GM23338 (cell line): ENCODE measurements around the gene TSPEAR. TPM values are rescaled to one million over a fixed set of nuclear protein-coding genes. Genes with fewer than 3 reads are reported as not detected.
A peak's percentile ranks its signal among the peaks of the same experiment; 100 is the strongest.

Source experiments
- ATAC-seq: fragments of 200-7000 bp; cut with Tn5 transposase; 3 replicates; pipeline ENCODE4 v1.9.1; 2020
- DNase-seq: peaks from one replicate; pipeline ENCODE4 v3.0.0-alpha.2; 2015; ENCODE audit warnings: low spot score
- H2AFZ ChIP-seq: fragments of 200-600 bp; sonication (generic); 2 replicates; pipeline ENCODE4 v1.8.0; 2016; ENCODE audit warnings: antibody characterized with exemption, mild to moderate bottlenecking, moderate library complexity
- H3F3A ChIP-seq: fragments of 200-600 bp; sonication (generic); replicated peaks from 2 replicates; pipeline ENCODE4 v1.8.0; 2017; ENCODE audit warnings: antibody characterized with exemption, mixed run types, low read depth
- H3K27ac ChIP-seq: fragments of 200-600 bp; sonication (generic); 2 replicates; pipeline ENCODE4 v1.6.1; 2016; ENCODE audit warnings: low read depth
- H3K27me3 ChIP-seq: fragments of 200-600 bp; sonication (generic); 2 replicates; pipeline ENCODE4 v1.8.0; 2016; ENCODE audit warnings: mild to moderate bottlenecking, mixed run types, moderate library complexity; ENCODE audit not compliant: insufficient read depth
- H3K36me3 ChIP-seq: fragments of 200-600 bp; sonication (generic); 2 replicates; pipeline ENCODE4 v1.8.0; 2016; ENCODE audit warnings: mild to moderate bottlenecking; ENCODE audit not compliant: insufficient read depth
- H3K4me1 ChIP-seq: fragments of 200-600 bp; sonication (generic); 2 replicates; pipeline ENCODE4 v1.8.0; 2016; ENCODE audit warnings: mild to moderate bottlenecking, moderate library complexity; ENCODE audit not compliant: insufficient read depth
- H3K4me2 ChIP-seq: fragments of 200-600 bp; sonication (generic); 2 replicates; pipeline ENCODE4 v1.7.1; 2017; ENCODE audit warnings: mixed run types
- H3K4me3 ChIP-seq: fragments of 200-600 bp; sonication (generic); 2 replicates; pipeline ENCODE4 v1.6.1; 2016; ENCODE audit warnings: mixed run types
- H3K79me2 ChIP-seq: fragments of 200-600 bp; sonication (generic); replicated peaks from 2 replicates; pipeline ENCODE4 v1.8.0; 2017; ENCODE audit warnings: mild to moderate bottlenecking; ENCODE audit not compliant: insufficient read depth
- H3K9me2 ChIP-seq: fragments of 200-600 bp; sonication (generic); 2 replicates; pipeline ENCODE4 v1.8.0; 2017; ENCODE audit not compliant: insufficient read depth
- H4K20me1 ChIP-seq: fragments of 200-600 bp; sonication (generic); replicated peaks from 2 replicates; pipeline ENCODE4 v1.8.0; 2017; ENCODE audit warnings: mild to moderate bottlenecking; ENCODE audit not compliant: insufficient read depth
- H3K27ac Mint-ChIP-seq: 2 replicates; pipeline ENCODE4 v1.8.0; 2020; ENCODE audit warnings: inconsistent platforms, mild to moderate bottlenecking, moderate library complexity, mixed read lengths
- H3K27me3 Mint-ChIP-seq: 3 replicates; pipeline ENCODE4 v1.8.0; 2022; ENCODE audit warnings: low read depth, mild to moderate bottlenecking, moderate library complexity, mixed read lengths, inconsistent platforms; ENCODE audit not compliant: insufficient read depth, poor library complexity
- H3K36me3 Mint-ChIP-seq: 3 replicates; pipeline ENCODE4 v1.8.0; 2021; ENCODE audit warnings: low read depth, mild to moderate bottlenecking, inconsistent platforms, moderate library complexity, mixed read lengths
- H3K4me1 Mint-ChIP-seq: 3 replicates; pipeline ENCODE4 v1.8.0; 2020; ENCODE audit warnings: mild to moderate bottlenecking, inconsistent platforms, mixed read lengths
- H3K4me3 Mint-ChIP-seq: 3 replicates; pipeline ENCODE4 v1.8.0; 2021; ENCODE audit warnings: moderate library complexity, mild to moderate bottlenecking, inconsistent platforms, mixed read lengths
- H3K9me3 Mint-ChIP-seq: 3 replicates; pipeline ENCODE4 v1.8.0; 2020; ENCODE audit warnings: moderate library complexity, mild to moderate bottlenecking, inconsistent platforms, mixed read lengths
- CREB1 ChIP-seq: fragments of 250-450 bp; sonication (Bioruptor Pico); IDR thresholded peaks from 2 replicates; pipeline ENCODE4 v1.5.0; 2020; ENCODE audit warnings: low read depth, mild to moderate bottlenecking, moderate library complexity
- CTCF ChIP-seq, 2 experiments: fragments of 200-600 bp in 1 of 2; sonication (generic) in 1 of 2; conservative IDR thresholded peaks; 2 replicates each; pipeline versions ENCODE4 v1.5.1 to v1.6.1; 2016 to 2017; ENCODE audit warnings: antibody characterized with exemption in 2 of 2, low read depth in 2 of 2, mild to moderate bottlenecking in 2 of 2, moderate library complexity in 1 of 2
- ETS1 ChIP-seq: IDR thresholded peaks from 2 replicates; pipeline ENCODE4 v1.6.1; 2016; ENCODE audit warnings: antibody characterized with exemption
- EZH2phosphoT487 ChIP-seq: fragments of 200-600 bp; sonication (generic); IDR thresholded peaks from one replicate; pipeline ENCODE4 v1.8.1; 2018; ENCODE audit warnings: antibody characterized with exemption; ENCODE audit not compliant: unreplicated experiment
- JUNB ChIP-seq: IDR thresholded peaks from one replicate; pipeline ENCODE4 v1.6.1; 2016; ENCODE audit warnings: antibody characterized with exemption; ENCODE audit not compliant: unreplicated experiment
- NANOG ChIP-seq: IDR thresholded peaks from 2 replicates; pipeline ENCODE4 v1.6.1; 2016; ENCODE audit warnings: antibody characterized with exemption, borderline replicate concordance
- POLR2AphosphoS5 ChIP-seq: IDR thresholded peaks from 2 replicates; pipeline ENCODE4 v1.6.1; 2016; ENCODE audit warnings: antibody characterized with exemption, low read depth
- REST ChIP-seq: IDR thresholded peaks from one replicate; pipeline ENCODE4 v1.6.1; 2018; ENCODE audit warnings: antibody characterized with exemption; ENCODE audit not compliant: unreplicated experiment
- STAT1 ChIP-seq: IDR thresholded peaks from one replicate; pipeline ENCODE4 v1.6.1; 2016; ENCODE audit warnings: antibody characterized with exemption; ENCODE audit not compliant: unreplicated experiment
- ZNF114 ChIP-seq: fragments of 250-450 bp; sonication (Bioruptor Pico); IDR thresholded peaks from 2 replicates; pipeline ENCODE4 v1.5.0; 2020; ENCODE audit warnings: mild to moderate bottlenecking, moderate library complexity
- ZNF331 ChIP-seq: fragments of 250-450 bp; sonication (Bioruptor Pico); IDR thresholded peaks from 2 replicates; pipeline ENCODE4 v1.5.0; 2020; ENCODE audit warnings: low read depth, mild to moderate bottlenecking, moderate library complexity
- polyA plus RNA-seq: library from polyadenylated mRNA; unstranded; fragments of >200 nt; fragmentation: Nextera tagmentation; extraction: Ambion mirVana; gene quantifications from 2 replicates; pipeline ENCODE4 v1.2.1, GENCODE V29; 2016
- total RNA-seq: library from RNA; depleted of rRNA; stranded (reverse); fragments of >200 nt; shearing (Covaris generic); gene quantifications from 2 replicates; pipeline ENCODE4 v1.2.3, GENCODE V29; 2014

Gene TSPEAR
- total and polyA plus RNA-seq, 2 experiments from 2014 or later, result 0.35 to 0.92 TPM

- TF ChIP-seq JUNB (no peak), POLR2AphosphoS5 (no peak), ETS1 (no peak), EZH2phosphoT487 (no peak), STAT1 (no peak)
Observed at GRCh38 chr21:44450402-44450801, 261.0 kb downstream of the TSPEAR start (continued).

GRCh38 chr21:44449473-44450363 is 261.7 kb downstream of the TSPEAR start:
- Mint-ChIP-seq H3K27ac (no peak overlapping the region), H3K9me3 (no peaks in the 10 kb centered on the region), H3K4me3 (no peak overlapping the region), H3K36me3 (no peaks in the 10 kb centered on the region), H3K4me1 (peaks cover 5% of the 10 kb centered on the region; the same call in 1 of the 3 replicates), H3K27me3 (peaks cover 13% of the 10 kb centered on the region)
- Histone ChIP-seq H3K79me2 (no peaks in the 10 kb centered on the region), H3K4me1 (no peaks in the 10 kb centered on the region), H3K27me3 (no peaks in the 10 kb centered on the region), H3K4me3 (no peak overlapping the region), H3K4me2 (no peak overlapping the region), H4K20me1 (no peaks in the 10 kb centered on the region), H3K27ac (no peak overlapping the region), H2AFZ (no peak overlapping the region), H3K9me2 (no peaks in the 10 kb centered on the region), H3K36me3 (no peaks in the 10 kb centered on the region), H3F3A (no peaks in the 10 kb centered on the region)
- DNase-seq (no peak), ATAC-seq (peak; percentile 39)
- no peak for TF ChIP-seq POLR2AphosphoS5
- no peak for TF ChIP-seq ZNF114 (CRISPR knock-in tag)
- no peak for TF ChIP-seq CTCF (conservative IDR thresholded peaks at IDR 0.05; ENCODE audit: low read depth in 2 of 2)
- TF ChIP-seq NANOG, result no peak
- no peak for TF ChIP-seq STAT1
- TF ChIP-seq EZH2phosphoT487, result no peak
- no peak for TF ChIP-seq CREB1 (CRISPR knock-in tag)
- no peak for TF ChIP-seq REST
- no peak for TF ChIP-seq ZNF331
- TF ChIP-seq ETS1, result no peak
- no peak for TF ChIP-seq JUNB
